GM21423 (cell line): ENCODE measurements around the gene MAD1L1.

Experiments
- ATAC-seq: cut with Tn5 transposase; IDR thresholded peaks from one replicate; pipeline ENCODE4 v1.9.1; 2021; ENCODE audit warnings: mild to moderate bottlenecking, moderate library complexity; ENCODE audit not compliant: unreplicated experiment

MAD1L1 gene

DNA sequence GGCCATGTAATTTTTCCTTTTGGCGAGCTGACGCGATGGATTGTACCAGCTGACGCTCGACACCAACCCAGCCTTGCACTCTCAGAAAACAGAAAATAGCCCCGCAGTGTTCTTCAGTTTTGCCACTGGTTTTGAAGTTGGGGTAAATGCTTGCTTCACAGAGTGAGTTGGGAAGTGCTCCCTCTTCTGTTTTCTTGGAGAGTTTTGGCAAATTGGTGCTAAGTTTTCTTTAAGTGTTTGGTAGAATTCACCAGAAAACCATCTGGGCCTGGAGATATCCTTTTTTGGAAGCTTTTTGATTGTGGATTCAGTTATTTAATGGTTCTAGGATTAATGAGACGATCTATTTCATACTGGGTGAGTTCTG lies 309.9 kb downstream of the MAD1L1 start:
- no peak for ATAC-seq

DNA sequence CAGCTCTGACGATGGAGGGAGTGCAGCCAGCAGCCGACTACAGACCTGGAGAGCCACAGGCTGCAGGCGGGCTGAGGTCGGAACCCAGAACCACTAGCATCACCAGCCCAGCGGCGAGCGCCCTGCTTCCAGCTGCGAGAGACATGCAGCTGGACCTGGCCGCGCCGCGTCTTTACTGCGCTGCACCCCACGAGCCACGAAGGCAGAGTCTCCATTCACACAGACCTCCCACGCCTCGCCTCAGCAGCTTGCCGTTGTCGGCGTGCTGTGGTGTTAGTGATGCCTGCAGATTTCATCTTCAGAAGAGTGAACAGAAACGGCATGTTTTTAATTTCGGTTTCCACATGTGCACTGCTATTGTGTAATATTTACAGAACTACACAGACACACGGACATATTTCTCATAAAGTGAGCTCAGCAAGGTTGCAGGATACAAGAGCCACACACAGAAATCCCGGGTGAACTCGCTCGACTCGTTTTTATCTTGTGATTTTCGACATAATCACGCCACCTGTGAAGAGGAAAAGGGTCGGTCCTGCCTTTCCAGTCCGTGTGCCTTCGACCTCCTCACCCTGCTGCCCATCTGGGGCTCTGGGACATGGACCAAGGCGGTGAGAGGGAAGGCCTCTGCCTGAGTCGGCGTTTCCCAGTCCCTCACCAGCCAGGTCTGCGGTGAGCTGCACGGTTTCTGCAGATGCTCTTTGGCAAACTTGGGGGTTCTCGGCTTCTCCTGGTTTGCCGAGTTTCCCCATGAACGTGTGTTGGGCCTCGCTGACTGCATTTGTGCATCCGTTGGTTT lies 310.5 kb downstream of the MAD1L1 start:
- no peak for ATAC-seq

DNA sequence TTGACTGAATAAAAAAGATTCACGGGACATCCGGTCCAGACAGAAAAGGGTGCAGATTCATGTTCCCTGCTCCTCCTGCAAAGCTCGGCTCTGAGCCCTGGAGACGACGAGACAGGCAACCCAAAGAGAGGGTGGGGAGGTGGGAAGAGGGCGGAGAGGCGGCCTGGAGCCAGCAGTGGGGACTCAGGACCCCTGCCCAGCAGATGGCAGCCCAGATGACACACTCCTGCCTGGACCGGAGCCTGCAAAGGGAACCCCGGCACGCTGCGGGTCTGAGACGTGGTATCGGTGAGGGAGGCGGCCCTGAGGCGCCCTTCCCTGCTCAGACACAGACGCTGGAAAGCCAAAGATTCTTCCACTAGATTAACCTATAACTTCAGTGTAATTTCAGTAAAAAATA lies 311.9 kb downstream of the MAD1L1 start:
- no peak for ATAC-seq

DNA sequence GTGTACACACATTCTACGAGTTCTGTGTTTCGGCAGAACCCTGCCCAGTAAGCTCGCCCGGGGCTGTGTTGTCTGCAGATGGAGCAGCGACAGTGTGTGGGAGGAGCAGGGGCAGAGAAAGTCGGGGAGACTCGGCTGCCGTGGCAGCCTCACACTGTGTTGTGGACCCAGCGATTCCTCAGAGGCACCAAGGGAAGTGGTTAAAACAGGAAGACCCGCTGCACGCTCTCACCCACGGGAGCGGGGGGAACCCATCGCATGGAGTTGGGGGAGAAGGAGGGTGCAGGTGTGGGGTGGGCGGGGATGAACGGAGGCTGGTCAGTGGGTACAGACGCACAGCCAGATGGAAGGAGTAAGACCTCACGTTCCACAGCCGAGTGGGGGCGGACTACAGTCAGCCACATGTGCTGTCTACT lies 312.5 kb downstream of the MAD1L1 start:
- peak; percentile 58 for ATAC-seq

DNA sequence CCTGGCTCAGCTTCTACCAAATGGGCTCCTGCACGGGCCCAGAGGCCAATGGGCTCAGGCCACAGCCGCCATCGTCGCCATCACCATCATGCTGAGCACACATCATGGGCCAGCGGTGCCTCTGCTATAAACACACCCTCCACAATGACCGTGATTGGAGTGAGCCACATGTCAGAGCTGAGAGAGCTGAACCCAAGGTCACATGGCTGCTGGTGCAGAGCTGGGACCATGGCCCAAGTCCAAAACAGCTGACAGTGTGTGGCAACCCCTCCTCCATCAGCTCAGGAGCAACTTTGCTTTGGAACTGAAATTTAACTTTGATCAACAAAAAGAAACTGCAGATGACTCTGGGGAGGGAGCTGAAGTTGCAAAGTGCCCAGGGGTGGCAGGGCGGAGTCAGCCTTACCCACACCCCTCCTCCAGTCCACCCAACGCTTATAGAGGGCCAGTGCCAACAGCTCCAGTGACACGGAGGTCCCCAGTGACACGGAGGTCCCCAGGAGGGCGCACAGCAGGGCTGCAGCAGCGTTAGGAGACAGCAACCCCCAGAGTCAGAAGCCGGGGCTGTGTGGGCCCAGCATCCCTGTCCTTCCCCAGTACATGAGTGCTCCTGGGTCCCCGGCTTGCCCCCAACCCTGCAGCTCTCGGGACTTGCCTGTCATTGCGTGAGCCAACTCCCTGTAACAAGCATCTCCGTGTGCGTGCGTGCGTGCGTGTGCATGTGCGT lies 313.0 kb downstream of the MAD1L1 start:
- ATAC-seq: no peak

DNA sequence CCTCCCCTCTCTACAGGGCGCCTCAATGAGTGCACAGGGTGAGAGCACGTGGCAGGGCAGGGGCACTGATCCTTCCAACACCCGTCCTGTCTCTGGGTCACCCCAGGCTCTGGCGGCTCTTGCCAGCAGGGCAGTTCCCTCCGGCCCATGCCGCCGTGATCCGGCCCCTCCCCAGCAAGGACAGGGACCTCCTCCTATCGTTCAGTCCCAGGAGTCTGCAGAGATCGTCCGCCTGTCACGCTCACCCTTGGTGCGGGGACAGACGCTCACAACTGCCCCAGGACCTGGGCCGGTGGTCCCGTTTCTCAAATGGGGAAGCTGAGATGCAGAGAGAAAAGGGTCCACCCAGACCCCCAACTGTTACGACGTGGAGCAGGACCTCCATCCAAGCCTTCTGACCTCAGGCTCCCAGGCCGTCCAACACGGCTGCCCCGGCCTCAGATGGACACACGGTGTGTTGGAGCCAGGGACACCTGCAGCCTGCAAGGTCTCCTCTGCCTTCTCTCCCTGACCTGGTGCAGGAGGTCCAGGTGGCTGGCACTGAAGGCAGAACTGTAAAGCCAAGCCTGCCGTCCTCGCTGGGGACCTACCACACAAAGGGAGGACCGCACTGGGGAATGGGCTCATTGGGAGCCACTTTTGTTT lies 313.7 kb downstream of the MAD1L1 start:
- ATAC-seq: no peak

DNA sequence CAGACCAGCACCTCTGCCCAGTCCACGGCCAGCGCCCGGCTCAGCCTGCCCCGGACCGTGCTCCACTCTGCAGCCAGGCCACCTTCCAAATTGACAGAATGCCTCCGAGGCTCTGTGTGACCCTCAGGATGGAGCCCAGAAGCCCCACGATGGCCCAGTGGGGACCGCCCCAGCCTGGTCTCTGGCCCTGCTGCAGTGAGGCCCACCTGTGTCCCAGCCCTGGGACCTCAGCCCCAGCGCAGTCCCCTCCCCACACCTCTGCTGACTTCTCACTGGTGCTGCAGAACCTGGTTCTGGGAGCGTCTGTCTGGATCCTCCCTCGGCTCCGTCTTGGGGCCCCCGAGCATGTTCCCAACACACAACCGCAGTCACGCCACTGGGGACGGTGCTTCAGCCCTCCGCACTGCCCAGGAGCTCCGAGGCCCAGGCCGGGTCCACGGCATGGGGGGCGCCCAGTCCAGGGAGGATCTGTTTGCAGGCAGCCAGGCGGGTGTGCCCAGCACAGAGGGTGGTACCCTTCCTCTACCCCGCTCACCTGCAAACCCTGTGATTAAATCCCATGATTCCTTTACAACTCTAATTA lies 314.6 kb downstream of the MAD1L1 start:
- ATAC-seq: no peak

DNA sequence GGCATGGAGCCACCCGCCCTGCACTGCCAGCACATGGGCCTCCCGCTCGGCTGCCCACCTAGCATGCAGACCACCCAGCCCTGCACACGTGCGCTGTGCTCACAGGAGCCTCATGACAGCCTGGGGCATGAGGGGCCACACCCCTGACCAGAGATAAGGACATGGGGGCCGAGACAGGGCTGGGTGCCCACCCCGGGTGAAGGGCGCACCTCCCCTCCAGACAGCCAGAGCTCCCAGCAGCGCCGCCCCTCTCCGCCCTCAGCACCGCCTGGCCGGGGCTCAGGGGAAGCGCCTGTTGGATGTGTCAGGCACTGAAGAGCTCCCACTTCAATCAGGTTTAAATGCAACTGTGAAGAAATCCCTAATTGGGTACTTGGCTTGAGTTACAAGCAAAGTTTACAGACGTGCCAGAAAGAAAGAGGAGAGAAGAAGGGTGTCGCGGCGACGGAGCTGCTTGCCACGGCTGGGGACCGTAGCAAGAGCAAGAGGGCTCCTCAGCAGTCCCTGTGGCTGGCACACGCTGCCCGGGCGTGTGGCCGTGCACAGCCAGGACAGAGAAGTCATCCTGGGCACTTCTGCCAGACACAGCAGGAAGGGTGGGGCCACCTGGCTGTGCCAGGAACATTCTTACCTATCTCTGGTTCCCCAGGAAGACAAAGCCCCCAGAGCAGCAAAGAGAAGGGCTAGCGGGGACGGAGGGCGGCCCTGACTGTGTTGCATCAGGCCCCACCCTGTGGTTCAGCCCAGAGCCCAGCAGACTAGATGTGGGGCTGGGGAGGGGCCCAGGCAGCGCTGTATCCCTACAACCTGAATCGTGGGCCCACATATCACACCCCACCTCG lies 315.3 kb downstream of the MAD1L1 start:
- no peak for ATAC-seq

DNA sequence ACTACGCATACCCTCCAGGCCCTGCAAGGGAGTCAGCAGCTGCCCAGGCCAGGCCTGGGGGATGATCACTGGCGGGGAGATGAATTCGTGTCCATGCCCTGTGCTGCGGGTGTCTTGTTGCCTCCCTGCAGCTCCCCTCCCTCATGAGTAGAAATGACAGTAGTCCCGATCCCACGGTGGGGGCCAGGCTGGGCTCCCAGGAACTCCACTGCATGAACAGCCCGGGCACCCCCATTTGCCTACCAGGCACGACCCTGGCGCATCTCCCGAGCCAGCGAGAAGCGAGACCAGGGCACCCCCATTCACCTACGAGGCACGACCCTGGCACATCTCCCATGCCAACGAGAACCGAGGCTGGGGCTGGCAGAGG lies 316.2 kb downstream of the MAD1L1 start:
- ATAC-seq: no peak

DNA sequence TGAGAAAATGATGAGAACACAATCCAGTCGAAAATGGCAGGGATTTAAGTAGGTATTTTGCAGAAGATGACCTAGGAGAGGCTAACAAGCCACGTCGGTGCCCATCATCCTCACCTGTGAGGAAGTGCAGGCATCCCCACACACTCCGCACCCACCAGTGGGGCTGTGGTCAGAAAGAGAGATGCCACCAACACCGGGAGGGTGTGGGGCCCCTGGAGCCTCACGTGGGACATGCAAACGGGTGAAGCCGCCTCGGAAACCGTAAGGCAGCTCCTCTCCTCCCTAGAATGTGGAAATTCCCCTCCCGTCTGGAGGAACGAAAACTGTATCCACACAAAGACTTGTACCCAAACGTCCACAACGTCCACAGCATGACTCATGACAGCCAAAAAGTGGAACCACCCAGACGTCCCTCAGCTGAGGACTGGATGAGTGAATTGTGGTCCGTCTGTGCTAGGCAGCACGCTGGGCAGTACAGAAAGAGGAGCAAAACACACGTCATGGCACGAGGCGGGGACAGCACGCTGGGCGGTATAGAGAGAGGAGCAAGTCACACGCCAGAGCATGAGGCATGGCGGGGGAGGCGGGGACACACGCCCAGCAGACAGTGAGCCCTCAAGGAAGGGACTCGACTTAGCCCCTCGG lies 316.7 kb downstream of the MAD1L1 start:
- no peak for ATAC-seq

DNA sequence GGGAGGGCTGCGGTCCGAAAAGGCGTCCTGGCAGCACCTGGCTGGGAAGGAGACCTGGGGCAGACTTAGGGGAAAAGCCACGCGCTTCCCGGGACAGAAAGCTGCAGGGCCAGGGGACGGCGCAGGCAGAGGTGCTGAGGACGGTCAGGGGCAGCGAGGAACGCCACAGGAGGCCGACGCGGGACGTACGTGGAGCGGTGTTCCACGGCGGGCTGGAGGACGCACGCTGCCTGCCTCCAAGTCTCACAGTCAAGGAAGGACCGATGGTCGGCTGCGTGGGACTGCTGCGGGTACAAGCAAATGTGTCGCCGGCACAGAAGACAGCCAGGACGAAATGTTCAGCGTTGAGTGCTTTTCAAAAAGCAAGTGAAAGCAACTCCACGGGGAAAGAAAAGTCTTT lies 317.4 kb downstream of the MAD1L1 start:
- ATAC-seq: no peak

DNA sequence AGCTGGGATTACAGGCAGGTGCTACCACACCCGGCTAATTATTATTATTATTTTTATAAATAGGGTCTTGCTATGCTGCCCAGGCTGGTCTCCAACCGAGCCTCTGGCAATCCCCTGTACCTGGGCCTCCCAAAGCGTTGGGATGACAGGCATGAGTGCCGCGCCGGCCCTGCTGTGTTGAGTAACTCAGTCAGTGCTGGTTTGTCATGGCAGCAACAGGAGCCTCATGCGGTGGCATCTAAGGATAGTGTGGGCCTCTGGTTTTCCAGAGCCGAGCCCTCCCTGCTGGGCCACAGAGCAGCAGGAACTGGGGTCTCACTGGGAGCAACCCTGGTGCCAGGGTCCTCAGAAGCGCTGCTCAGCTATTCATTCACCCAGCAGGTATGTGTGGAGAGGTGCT lies 318.0 kb downstream of the MAD1L1 start:
- no peak for ATAC-seq

DNA sequence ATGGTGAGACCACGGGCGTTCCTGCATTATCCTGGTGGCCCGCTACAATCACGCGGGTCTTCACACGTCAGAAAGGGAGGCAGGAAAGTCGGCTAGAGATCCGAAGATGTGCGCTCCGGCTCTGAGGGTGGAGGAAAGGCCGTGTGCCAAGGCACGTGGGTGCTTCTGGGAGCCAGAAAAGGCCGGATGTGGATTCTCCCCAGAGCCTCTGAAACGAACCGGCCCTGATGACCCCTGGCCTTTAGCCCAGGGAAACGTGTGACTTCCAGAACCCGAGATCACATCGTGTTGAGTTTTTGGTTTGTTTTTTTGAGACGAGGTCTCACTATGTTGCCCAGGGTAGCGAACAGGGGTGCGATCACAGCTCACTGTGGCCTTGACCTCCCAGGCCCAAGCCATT lies 318.4 kb downstream of the MAD1L1 start:
- ATAC-seq: no peak

DNA sequence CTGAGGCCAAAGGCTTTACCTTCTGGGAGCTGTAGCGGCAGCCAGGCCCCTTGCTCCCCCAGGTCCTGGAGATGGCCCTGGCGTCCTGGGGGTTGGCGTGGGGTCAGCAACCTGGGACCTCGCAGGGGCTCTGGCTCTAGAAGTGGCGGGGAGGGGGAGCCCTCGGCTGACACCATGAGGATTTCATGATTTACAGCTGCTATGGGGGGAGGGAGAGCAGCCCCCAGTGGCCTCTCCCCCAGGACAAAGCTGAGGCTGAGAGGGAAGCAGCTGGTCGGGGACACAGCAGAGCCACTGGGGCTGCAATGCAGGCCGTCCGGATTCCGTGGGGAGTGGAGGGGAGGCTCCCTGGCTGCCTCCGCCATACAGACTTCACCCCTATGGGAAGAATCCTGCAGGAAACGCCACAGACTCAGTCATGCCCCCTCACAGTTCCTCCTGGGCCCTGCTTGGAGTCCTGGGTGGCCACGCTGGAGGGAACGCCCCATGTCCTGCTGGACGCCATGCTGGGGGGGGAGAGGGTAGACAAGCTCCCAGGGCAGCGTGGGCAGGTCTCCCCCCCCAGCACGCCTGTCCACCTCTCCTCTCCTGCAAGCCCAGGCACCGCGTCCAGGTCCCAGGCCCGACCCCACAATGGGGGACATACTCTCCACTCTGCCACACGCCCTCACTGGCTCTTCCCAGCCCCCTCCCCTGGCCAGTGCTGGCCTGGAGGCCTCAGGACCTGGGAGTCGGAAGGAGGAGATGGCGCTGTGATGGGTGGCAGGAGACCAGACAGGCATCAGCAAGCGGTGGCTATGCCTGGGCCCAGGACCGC lies 319.1 kb downstream of the MAD1L1 start:
- ATAC-seq: no peak

DNA sequence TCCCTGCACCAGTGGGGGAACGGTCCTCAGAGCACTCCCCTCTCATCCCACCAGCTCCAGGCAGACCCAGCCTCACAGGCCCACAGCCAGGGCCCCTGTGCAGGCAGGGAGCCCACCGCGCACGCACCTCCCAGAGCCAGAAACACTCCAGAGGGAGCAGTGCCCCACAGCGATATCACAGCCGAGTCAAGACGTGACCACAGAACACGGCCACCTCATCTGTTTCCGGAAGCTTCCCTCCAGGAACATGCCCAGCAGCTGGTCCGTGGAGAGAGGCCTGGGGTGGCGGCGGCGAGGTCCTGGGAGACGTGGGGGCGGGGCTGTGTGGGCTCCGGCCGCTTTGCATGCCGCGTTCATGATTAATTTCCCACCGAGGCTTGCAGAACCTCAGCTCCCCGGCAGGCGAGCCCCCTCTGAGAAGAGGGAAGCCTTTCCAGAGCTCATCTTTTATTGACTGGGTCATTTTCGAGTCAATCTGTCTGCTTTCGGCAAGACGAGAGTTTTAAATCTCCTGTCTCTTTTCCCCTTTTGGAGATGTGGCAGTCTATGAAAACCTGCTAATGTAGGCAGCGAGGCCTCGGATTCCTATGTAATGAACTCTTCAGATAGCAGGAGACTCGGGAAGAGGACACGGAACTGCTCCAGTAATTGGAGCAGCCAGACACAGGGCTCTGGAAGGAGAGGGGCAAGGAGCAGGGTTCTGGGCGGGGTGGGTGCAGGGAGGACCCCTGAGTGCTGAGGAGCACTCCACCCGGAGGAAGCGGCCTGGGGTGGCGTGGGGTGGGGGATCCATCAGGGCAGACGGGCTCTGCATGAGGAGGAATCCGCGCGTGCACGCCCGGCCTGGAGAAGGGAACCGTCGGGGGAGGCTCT lies 319.9 kb downstream of the MAD1L1 start:
- no peak for ATAC-seq

DNA sequence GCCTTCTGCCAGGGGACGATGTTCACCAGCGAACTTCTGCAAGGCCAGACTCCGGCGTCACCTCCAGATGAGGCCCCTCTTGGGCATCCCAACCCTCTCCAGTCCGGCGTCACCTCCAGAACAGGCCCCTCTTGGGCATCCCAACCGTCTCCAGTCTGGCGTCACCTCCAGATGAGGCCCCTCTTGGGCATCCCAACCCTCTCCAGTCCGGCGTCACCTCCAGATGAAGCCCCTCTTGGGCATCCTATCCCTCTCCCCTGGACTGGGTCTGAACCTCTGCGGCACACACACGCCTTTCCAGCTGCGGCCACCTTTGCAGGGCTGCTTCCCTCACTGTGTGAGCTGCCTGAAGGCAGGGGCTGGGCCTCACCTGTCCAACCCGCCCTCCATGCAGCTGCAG lies 321.2 kb downstream of the MAD1L1 start:
- no peak for ATAC-seq

DNA sequence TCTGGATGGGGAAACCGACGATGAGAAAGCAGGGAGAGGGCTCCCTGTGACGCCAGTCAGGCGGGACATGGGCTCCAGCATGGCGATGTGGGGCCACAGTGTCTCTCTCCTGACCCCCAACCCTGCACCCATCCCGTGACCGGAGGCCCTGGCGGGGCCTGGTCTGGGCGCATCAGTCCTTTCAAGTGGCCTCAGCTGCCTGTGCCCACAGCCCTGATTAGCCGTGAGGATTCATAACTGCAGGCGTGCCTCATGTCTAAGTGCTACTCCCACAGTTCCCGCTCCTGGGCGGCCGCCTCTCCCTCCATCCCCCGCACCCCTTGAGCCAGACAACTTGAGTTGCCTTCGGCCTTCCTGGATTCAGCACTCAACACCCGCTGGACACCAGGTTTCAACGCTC lies 321.9 kb downstream of the MAD1L1 start:
- ATAC-seq: no peak

DNA sequence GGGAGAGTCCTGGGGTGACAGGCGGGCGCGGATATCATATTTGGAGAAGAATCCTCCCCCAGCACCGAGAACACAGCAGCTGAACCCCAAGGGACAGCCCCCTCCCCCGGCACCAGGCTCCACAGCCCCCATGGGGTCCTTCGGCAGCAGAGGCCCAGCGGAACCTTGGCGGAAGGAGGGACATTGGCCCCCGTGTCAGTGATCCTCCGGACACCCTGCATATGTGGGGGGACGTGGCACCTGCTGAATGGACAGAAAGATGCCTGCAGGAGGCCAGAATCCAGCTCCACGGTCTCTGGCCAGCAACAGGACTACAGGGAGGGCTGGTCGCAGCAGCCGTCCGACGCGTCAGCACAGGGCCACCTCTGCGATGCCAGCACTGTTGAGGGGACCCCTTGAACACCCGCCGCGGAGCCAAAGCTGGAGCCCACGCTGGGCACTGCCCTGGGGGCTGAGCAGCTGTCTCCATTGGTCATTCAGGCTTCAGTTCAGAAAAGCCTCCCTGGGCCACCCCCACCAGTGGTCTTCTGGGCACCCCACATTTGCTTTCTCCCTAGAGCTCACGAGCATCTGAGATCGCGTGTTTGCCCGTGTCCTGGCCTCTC lies 322.6 kb downstream of the MAD1L1 start:
- ATAC-seq: no peak
